Measurements from ENCODE around the gene SLC12A3. TPM values are rescaled to one million over a fixed set of nuclear protein-coding genes. Genes with fewer than 3 reads are reported as not detected.

Gene SLC12A3
- total RNA-seq, 1 donor from 2014 or later = not detected

- peaks cover 17% of the 10 kb centered on the region for H3K36me3 Mint-ChIP-seq (ENCODE audit: insufficient read depth)
- peak overlapping the region; percentile 20 for H3K27ac Mint-ChIP-seq
- H3K9me3 Mint-ChIP-seq (ENCODE audit: low read depth) = no peaks in the 10 kb centered on the region
- no peak overlapping the region for H3K4me3 Mint-ChIP-seq (ENCODE audit: low read depth)
- TF ChIP-seq, protein P1, sequence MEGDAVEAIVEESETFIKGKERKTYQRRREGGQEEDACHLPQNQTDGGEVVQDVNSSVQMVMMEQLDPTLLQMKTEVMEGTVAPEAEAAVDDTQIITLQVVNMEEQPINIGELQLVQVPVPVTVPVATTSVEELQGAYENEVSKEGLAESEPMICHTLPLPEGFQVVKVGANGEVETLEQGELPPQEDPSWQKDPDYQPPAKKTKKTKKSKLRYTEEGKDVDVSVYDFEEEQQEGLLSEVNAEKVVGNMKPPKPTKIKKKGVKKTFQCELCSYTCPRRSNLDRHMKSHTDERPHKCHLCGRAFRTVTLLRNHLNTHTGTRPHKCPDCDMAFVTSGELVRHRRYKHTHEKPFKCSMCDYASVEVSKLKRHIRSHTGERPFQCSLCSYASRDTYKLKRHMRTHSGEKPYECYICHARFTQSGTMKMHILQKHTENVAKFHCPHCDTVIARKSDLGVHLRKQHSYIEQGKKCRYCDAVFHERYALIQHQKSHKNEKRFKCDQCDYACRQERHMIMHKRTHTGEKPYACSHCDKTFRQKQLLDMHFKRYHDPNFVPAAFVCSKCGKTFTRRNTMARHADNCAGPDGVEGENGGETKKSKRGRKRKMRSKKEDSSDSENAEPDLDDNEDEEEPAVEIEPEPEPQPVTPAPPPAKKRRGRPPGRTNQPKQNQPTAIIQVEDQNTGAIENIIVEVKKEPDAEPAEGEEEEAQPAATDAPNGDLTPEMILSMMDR (IDR thresholded peaks at IDR 0.05; ENCODE audit: unreplicated experiment) = no peak
- H3K27me3 Mint-ChIP-seq = no peaks in the 10 kb centered on the region
- no peak for DNase-seq (ENCODE audit: low spot score, unreplicated experiment)
- peaks cover 4% of the 10 kb centered on the region for H3K4me1 Mint-ChIP-seq (ENCODE audit: low read depth)
Measured at GRCh38 chr16:56946767-56947603, 82.0 kb downstream of the SLC12A3 start.

- peaks cover 4% of the 10 kb centered on the region for H3K4me1 Mint-ChIP-seq (ENCODE audit: low read depth)
- peak overlapping the region; percentile 20 for H3K27ac Mint-ChIP-seq
- H3K36me3 Mint-ChIP-seq (ENCODE audit: insufficient read depth) = peaks cover 14% of the 10 kb centered on the region
- TF ChIP-seq, protein P1 (IDR thresholded peaks at IDR 0.05; ENCODE audit: unreplicated experiment) = no peak
- no peak for DNase-seq (ENCODE audit: low spot score, unreplicated experiment)
- no peak overlapping the region for H3K4me3 Mint-ChIP-seq (ENCODE audit: low read depth)
- no peaks in the 10 kb centered on the region for H3K27me3 Mint-ChIP-seq
- no peaks in the 10 kb centered on the region for H3K9me3 Mint-ChIP-seq (ENCODE audit: low read depth)
Measured at GRCh38 chr16:56947604-56947995, 82.6 kb downstream of the SLC12A3 start.

DNA sequence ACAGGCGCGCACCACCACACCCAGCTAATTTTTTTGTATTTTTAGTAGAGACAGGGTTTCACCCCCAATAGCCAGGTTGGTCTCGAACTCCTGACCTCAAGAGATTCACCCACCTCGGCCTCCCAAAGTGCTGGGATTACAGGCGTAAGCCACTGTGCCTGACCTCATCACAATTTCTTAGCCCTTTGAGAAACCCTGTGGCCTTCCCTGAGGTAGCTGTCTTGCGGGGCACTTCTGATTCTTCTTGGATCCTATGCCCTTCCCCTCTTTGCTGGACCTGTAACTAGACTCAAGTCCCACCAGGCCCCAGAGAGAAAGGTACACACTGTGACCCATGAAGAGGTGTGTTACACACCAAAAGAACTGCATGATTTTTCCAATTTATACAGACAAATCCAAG is 83.2 kb downstream of the SLC12A3 start:
- peaks cover 9% of the 10 kb centered on the region for H3K36me3 Mint-ChIP-seq (ENCODE audit: insufficient read depth)
- H3K27ac Mint-ChIP-seq = no peak overlapping the region
- no peak overlapping the region for H3K4me3 Mint-ChIP-seq (ENCODE audit: low read depth)

GRCh38 chr16:56950051-56950450 is 85.0 kb downstream of the SLC12A3 start:
- no peaks in the 10 kb centered on the region for H3K27me3 Mint-ChIP-seq
- TF ChIP-seq, protein P1 (IDR thresholded peaks at IDR 0.05; ENCODE audit: unreplicated experiment) = no peak
- no peak overlapping the region for H3K27ac Mint-ChIP-seq
- H3K36me3 Mint-ChIP-seq (ENCODE audit: insufficient read depth) = peaks cover 4% of the 10 kb centered on the region
- H3K4me3 Mint-ChIP-seq (ENCODE audit: low read depth) = no peak overlapping the region
- peaks cover 2% of the 10 kb centered on the region for H3K4me1 Mint-ChIP-seq (ENCODE audit: low read depth)
- DNase-seq (ENCODE audit: low spot score, unreplicated experiment) = no peak
- H3K9me3 Mint-ChIP-seq (ENCODE audit: low read depth) = no peaks in the 10 kb centered on the region

More for the DNA sequence above, 83.2 kb downstream of the SLC12A3 start:
- Mint-ChIP-seq H3K9me3 (ENCODE audit: low read depth) (no peaks in the 10 kb centered on the region), H3K4me1 (ENCODE audit: low read depth) (peaks cover 4% of the 10 kb centered on the region), H3K27me3 (no peaks in the 10 kb centered on the region)
- TF ChIP-seq, protein P1 (IDR thresholded peaks at IDR 0.05; ENCODE audit: unreplicated experiment) = no peak
- no peak for DNase-seq (ENCODE audit: low spot score, unreplicated experiment)

- H3K27me3 Mint-ChIP-seq = no peaks in the 10 kb centered on the region
- H3K4me3 Mint-ChIP-seq (ENCODE audit: low read depth) = no peak overlapping the region
- H3K9me3 Mint-ChIP-seq (ENCODE audit: low read depth) = no peaks in the 10 kb centered on the region
- no peak for DNase-seq (ENCODE audit: low spot score, unreplicated experiment)
- H3K27ac Mint-ChIP-seq = no peak overlapping the region
- H3K36me3 Mint-ChIP-seq (ENCODE audit: insufficient read depth) = peaks cover 4% of the 10 kb centered on the region
- TF ChIP-seq, protein P1 (IDR thresholded peaks at IDR 0.05; ENCODE audit: unreplicated experiment) = no peak
- peaks cover 2% of the 10 kb centered on the region for H3K4me1 Mint-ChIP-seq (ENCODE audit: low read depth)
Measured at GRCh38 chr16:56950455-56950854, 85.4 kb downstream of the SLC12A3 start.
